A673 (cell line): ENCODE measurements around the gene LBX1. TPM values are rescaled to one million over a fixed set of nuclear protein-coding genes. Genes with fewer than 3 reads are reported as not detected.

ENCODE experiments used
- BruUV-seq: library from RNA; stranded (reverse); fragments of 400-500 nt; replicated peaks from 2 replicates; lab custom pipeline; 2021; lab: Mats Ljungman, UMichigan
- CTCF ChIA-PET: fragments of 300-600 bp; sonication (Branson Sonifier 250); formaldehyde crosslinking; loops from one replicate; lab custom pipeline; 2022; ENCODE audit warnings: antibody characterized with exemption; lab: Charles Lee
- POLR2A ChIA-PET: fragments of 300-600 bp; sonication (Branson Sonifier 250); formaldehyde crosslinking; loops from one replicate; lab custom pipeline; 2022; ENCODE audit warnings: antibody characterized with exemption; ENCODE audit not compliant: low non-redundant PET; lab: Charles Lee
- DNase-seq: peaks from one replicate; pipeline ENCODE4 v3.0.0-alpha.2; 2015; ENCODE audit warnings: low spot score
- H3K27ac ChIP-seq: fragments of 200-600 bp; sonication (generic); 2 replicates; pipeline ENCODE4 v1.5.1; 2016; ENCODE audit warnings: mixed run types, low read depth, mild to moderate bottlenecking, mixed read lengths, antibody characterized with exemption, low read length; ENCODE audit not compliant: poor library complexity, severe bottlenecking
- H3K27me3 ChIP-seq: fragments of 200-600 bp; sonication (generic); replicated peaks from 2 replicates; pipeline ENCODE4 v1.6.1; 2017; ENCODE audit warnings: mixed run types, low read depth, mild to moderate bottlenecking, mixed read lengths, antibody characterized with exemption, low read length; ENCODE audit not compliant: insufficient read depth, poor library complexity
- H3K36me3 ChIP-seq: fragments of 200-600 bp; sonication (generic); 2 replicates; pipeline ENCODE4 v1.6.1; 2016; ENCODE audit warnings: mixed run types, mild to moderate bottlenecking, mixed read lengths, antibody characterized with exemption, low read length; ENCODE audit not compliant: insufficient read depth, poor library complexity, severe bottlenecking
- H3K4me1 ChIP-seq: fragments of 200-600 bp; sonication (generic); 2 replicates; pipeline ENCODE4 v1.6.1; 2017; ENCODE audit warnings: mixed run types, mild to moderate bottlenecking, mixed read lengths, antibody characterized with exemption, low read length; ENCODE audit not compliant: insufficient read depth, poor library complexity, severe bottlenecking
- H3K4me3 ChIP-seq: fragments of 200-600 bp; sonication (generic); 2 replicates; pipeline ENCODE4 v1.5.1; 2016; ENCODE audit warnings: low read depth, mixed run types, mild to moderate bottlenecking, mixed read lengths, low read length; ENCODE audit not compliant: poor library complexity, severe bottlenecking
- H3K9me3 ChIP-seq: fragments of 200-600 bp; sonication (generic); 2 replicates; pipeline ENCODE4 v1.6.1; 2016; ENCODE audit warnings: mixed run types, low read depth, mild to moderate bottlenecking, mixed read lengths, antibody characterized with exemption, low read length; ENCODE audit not compliant: poor library complexity, severe bottlenecking
- EZH2 ChIP-seq: fragments of 200-600 bp; sonication (generic); IDR thresholded peaks from 2 replicates; pipeline ENCODE4 v1.6.1; 2017; ENCODE audit warnings: borderline replicate concordance, low read depth, mild to moderate bottlenecking, mixed read lengths, antibody characterized with exemption, low read length; ENCODE audit not compliant: poor library complexity, severe bottlenecking
- intact Hi-C: fragments of 100-400 bp; cut with micrococcal nuclease; formaldehyde crosslinking; loops from one replicate; pipeline ENCODE4 v1.10.0; 2022; ENCODE audit not compliant: unreplicated experiment
- total RNA-seq: library from RNA; stranded (reverse); gene quantifications from 2 replicates; pipeline ENCODE4 v1.2.3, GENCODE V29; 2021
- TF ChIP-seq, protein P1 (sequence below): fragments of 300-800, 200-600 bp; sonication (generic); conservative IDR thresholded peaks from 2 replicates; pipeline ENCODE4 v1.5.1; 2017; ENCODE audit warnings: low read depth, mild to moderate bottlenecking, antibody characterized with exemption, low read length, moderate library complexity, mixed read lengths

The LBX1 gene
- total RNA-seq, 1 experiment from 2014 or later: not detected

DNA sequence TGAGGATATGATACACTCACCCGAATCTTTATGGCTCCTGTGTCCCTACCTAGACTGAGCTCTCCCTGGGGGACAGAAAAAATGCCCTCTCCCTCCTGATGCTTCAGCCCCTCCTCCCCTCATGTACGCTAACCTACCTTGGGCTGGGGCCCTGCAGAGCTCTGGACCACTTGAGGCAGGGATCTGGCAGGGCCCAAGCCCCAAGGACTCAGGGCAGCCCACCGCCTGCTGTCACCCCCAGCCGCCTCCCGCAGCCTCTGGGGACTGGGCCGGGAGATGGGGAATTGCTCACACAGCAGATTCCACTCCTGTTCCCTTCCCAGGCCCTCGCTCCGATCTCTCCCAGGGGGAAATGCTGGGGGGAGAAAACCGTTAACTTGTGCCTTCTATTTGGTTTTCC lies 32.9 kb upstream of the LBX1 start:
- TF ChIP-seq, protein P1, sequence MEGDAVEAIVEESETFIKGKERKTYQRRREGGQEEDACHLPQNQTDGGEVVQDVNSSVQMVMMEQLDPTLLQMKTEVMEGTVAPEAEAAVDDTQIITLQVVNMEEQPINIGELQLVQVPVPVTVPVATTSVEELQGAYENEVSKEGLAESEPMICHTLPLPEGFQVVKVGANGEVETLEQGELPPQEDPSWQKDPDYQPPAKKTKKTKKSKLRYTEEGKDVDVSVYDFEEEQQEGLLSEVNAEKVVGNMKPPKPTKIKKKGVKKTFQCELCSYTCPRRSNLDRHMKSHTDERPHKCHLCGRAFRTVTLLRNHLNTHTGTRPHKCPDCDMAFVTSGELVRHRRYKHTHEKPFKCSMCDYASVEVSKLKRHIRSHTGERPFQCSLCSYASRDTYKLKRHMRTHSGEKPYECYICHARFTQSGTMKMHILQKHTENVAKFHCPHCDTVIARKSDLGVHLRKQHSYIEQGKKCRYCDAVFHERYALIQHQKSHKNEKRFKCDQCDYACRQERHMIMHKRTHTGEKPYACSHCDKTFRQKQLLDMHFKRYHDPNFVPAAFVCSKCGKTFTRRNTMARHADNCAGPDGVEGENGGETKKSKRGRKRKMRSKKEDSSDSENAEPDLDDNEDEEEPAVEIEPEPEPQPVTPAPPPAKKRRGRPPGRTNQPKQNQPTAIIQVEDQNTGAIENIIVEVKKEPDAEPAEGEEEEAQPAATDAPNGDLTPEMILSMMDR: no peak
- no peak for TF ChIP-seq EZH2
- CTCF ChIA-PET: no interaction called here
- intact Hi-C loops: no loop called here

GRCh38 chr10:101261702-101262101 lies 32.4 kb upstream of the LBX1 start:
- ChIA-PET CTCF (no interaction called here), POLR2A (no interaction called here)
- Histone ChIP-seq H3K27me3 (no peaks in the 10 kb centered on the region), H3K9me3 (no peaks in the 10 kb centered on the region), H3K4me1 (peaks cover 5% of the 10 kb centered on the region), H3K4me3 (no peak overlapping the region), H3K36me3 (no peaks in the 10 kb centered on the region), H3K27ac (no peak overlapping the region)
- BruUV-seq: no TSS peak
- DNase-seq: no peak
- no peak for TF ChIP-seq EZH2
- intact Hi-C loops: no loop called here

More for the DNA sequence above, 32.9 kb upstream of the LBX1 start:
- Histone ChIP-seq H3K36me3 (no peaks in the 10 kb centered on the region), H3K9me3 (no peaks in the 10 kb centered on the region), H3K27ac (no peak overlapping the region), H3K4me3 (no peak overlapping the region), H3K27me3 (no peaks in the 10 kb centered on the region), H3K4me1 (peaks cover 9% of the 10 kb centered on the region)
- no peak for DNase-seq
- BruUV-seq: no TSS peak
- POLR2A ChIA-PET: no interaction called here

GRCh38 chr10:101260764-101261481 lies 31.7 kb upstream of the LBX1 start:
- BruUV-seq: no TSS peak
- Histone ChIP-seq H3K4me3 (no peak overlapping the region), H3K27me3 (no peaks in the 10 kb centered on the region), H3K27ac (no peak overlapping the region), H3K36me3 (no peaks in the 10 kb centered on the region), H3K9me3 (no peaks in the 10 kb centered on the region), H3K4me1 (no peaks in the 10 kb centered on the region)
- DNase-seq: no peak
- ChIA-PET POLR2A (no interaction called here), CTCF (no interaction called here)
- intact Hi-C loops: no loop called here
- TF ChIP-seq, protein P1: no peak
- TF ChIP-seq EZH2: no peak
